HEK293 (cell line): Measurements from ENCODE around the gene COL8A1.

ENCODE experiments used
- ZNF629 ChIP-seq: fragments of 450-650 bp; formaldehyde crosslinking; IDR thresholded peaks from 2 replicates; pipeline ENCODE4 v1.5.1; 2017; ENCODE audit warnings: missing biosample characterization, missing genetic modification characterization
- TF ChIP-seq, protein P1 (sequence below): fragments of 450-650 bp; formaldehyde crosslinking; IDR thresholded peaks from 2 replicates; pipeline ENCODE4 v1.5.1; 2016; ENCODE audit warnings: missing biosample characterization, missing genetic modification characterization

DNA sequence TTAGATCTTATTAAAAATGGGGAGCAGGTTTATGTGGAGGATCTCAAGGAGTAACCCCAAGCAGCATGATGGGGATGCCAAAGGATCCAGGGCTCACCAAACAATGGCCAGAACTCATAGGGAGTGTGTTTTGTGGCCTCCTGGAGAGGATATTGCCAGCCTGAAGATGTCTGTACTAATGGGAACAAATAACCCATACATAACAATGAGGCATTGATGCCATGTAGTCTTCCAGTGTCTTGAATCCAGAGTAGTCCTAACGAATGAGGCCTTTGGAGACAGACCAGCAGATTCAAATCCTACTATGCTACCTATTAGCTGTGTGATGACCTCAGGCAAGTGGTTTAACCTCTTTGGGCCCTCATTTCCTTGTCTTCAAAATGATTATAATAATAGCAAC is 134.3 kb downstream of the COL8A1 start:
- TF ChIP-seq, protein P1, sequence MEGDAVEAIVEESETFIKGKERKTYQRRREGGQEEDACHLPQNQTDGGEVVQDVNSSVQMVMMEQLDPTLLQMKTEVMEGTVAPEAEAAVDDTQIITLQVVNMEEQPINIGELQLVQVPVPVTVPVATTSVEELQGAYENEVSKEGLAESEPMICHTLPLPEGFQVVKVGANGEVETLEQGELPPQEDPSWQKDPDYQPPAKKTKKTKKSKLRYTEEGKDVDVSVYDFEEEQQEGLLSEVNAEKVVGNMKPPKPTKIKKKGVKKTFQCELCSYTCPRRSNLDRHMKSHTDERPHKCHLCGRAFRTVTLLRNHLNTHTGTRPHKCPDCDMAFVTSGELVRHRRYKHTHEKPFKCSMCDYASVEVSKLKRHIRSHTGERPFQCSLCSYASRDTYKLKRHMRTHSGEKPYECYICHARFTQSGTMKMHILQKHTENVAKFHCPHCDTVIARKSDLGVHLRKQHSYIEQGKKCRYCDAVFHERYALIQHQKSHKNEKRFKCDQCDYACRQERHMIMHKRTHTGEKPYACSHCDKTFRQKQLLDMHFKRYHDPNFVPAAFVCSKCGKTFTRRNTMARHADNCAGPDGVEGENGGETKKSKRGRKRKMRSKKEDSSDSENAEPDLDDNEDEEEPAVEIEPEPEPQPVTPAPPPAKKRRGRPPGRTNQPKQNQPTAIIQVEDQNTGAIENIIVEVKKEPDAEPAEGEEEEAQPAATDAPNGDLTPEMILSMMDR (tag by site-specific recombination) = no peak
- no peak for TF ChIP-seq ZNF629 (tag by site-specific recombination)
